H1 (cell line): ENCODE data around the gene NDST3. TPM values are rescaled to one million over a fixed set of nuclear protein-coding genes. Genes with fewer than 3 reads are reported as not detected.

Experiments used
- CTCF ChIA-PET: fragments of 300-600 bp; sonication (Branson Sonifier 250); formaldehyde crosslinking; loops from one replicate; lab custom pipeline; 2021; ENCODE audit not compliant: partially characterized antibody; lab: Charles Lee
- POLR2A ChIA-PET: fragments of 300-600 bp; sonication (Branson Sonifier 250); formaldehyde crosslinking; loops from one replicate; lab custom pipeline; 2021; ENCODE audit warnings: inconsistent platforms; ENCODE audit not compliant: partially characterized antibody; lab: Charles Lee
- DNase-seq, 2 experiments: peaks; one replicate each; pipeline versions ENCODE4 v3.0.0 to v3.0.0-alpha.2; 2010 to 2022; ENCODE audit warnings: low spot score in 2 of 2, low read depth in 1 of 2, mixed read lengths in 1 of 2
- FAIRE-seq: peaks from 2 replicates; lab custom pipeline; 2011; peaks lifted over from hg19 to GRCh38; lab: Jason Lieb, UNC
- H2AFZ ChIP-seq: 2 replicates; pipeline ENCODE4 v1.8.1; 2012; ENCODE audit warnings: low read length, inconsistent platforms
- H2AK5ac ChIP-seq: 2 replicates; pipeline ENCODE4 v1.6.1; 2013; ENCODE audit warnings: low read depth, low read length
- H2BK120ac ChIP-seq: replicated peaks from 2 replicates; pipeline ENCODE3; 2013; ENCODE audit warnings: low read depth, low read length, inconsistent platforms
- H2BK12ac ChIP-seq: 2 replicates; pipeline ENCODE4 v1.6.1; 2013; ENCODE audit warnings: low read depth, low read length
- H2BK15ac ChIP-seq: 2 replicates; pipeline ENCODE4 v1.6.1; 2013; ENCODE audit warnings: low read length
- H2BK20ac ChIP-seq: 2 replicates; pipeline ENCODE4 v1.6.1; 2013; ENCODE audit warnings: low read length
- H2BK5ac ChIP-seq: 2 replicates; pipeline ENCODE4 v1.6.1; 2013; ENCODE audit warnings: low read depth, low read length
- H3K14ac ChIP-seq: 2 replicates; pipeline ENCODE4 v1.6.1; 2013; ENCODE audit warnings: inconsistent platforms; ENCODE audit not compliant: insufficient read length
- H3K18ac ChIP-seq: 2 replicates; pipeline ENCODE4 v1.6.1; 2013; ENCODE audit warnings: low read length; ENCODE audit errors: extremely low read depth
- H3K23ac ChIP-seq: 2 replicates; pipeline ENCODE4 v1.6.1; 2013; ENCODE audit warnings: inconsistent platforms; ENCODE audit not compliant: insufficient read length
- H3K23me2 ChIP-seq: 2 replicates; pipeline ENCODE4 v1.6.1; 2013; ENCODE audit warnings: low read depth, low read length
- H3K27ac ChIP-seq: 2 replicates; pipeline ENCODE4 v1.6.1; 2011; ENCODE audit warnings: low read depth, low read length, inconsistent platforms
- H3K27me3 ChIP-seq, 4 experiments: replicated peaks in 1 of 4; 1 replicate in 1 of 4; 2 replicates in 3 of 4; pipeline versions ENCODE4 v1.6.1 to v1.8.1; 2011 to 2013; ENCODE audit warnings: low read length in 3 of 4, mild to moderate bottlenecking in 3 of 4, inconsistent platforms in 2 of 4, mixed read lengths in 2 of 4, moderate library complexity in 1 of 4; ENCODE audit not compliant: control insufficient read depth in 3 of 4, insufficient read depth in 3 of 4; ENCODE audit errors: extremely low read depth in 1 of 4
- H3K36me3 ChIP-seq, 4 experiments: 2 replicates each; pipeline versions ENCODE4 v1.6.1 to v1.8.1; 2011 to 2013; ENCODE audit warnings: mild to moderate bottlenecking in 4 of 4, low read length in 3 of 4, moderate library complexity in 2 of 4, control low read depth in 1 of 4, inconsistent platforms in 1 of 4; ENCODE audit not compliant: insufficient read depth in 4 of 4, control insufficient read depth in 2 of 4
- H3K4ac ChIP-seq: replicated peaks from 2 replicates; pipeline ENCODE3; 2013; ENCODE audit warnings: low read length, low read depth, mixed read lengths, inconsistent platforms; ENCODE audit not compliant: insufficient read length
- H3K4me1 ChIP-seq, 4 experiments: replicated peaks in 1 of 4; 1 replicate in 1 of 4; 2 replicates in 3 of 4; pipeline versions ENCODE4 v1.6.1 to v1.8.1; 2011 to 2013; ENCODE audit warnings: low read length in 3 of 4, inconsistent platforms in 2 of 4, mixed read lengths in 1 of 4; ENCODE audit not compliant: insufficient read depth in 4 of 4, control insufficient read depth in 3 of 4
- H3K4me2 ChIP-seq, 2 experiments: 2 replicates each; pipeline versions ENCODE4 v1.6.1 to v1.8.1; 2011 to 2013; ENCODE audit warnings: low read depth in 2 of 2, low read length in 2 of 2, control low read depth in 1 of 2, inconsistent platforms in 1 of 2, mild to moderate bottlenecking in 1 of 2; ENCODE audit not compliant: insufficient read depth in 1 of 2
- H3K4me3 ChIP-seq, 4 experiments: fragments of 200-600, 300-600 bp in 1 of 4; sonication (generic), shearing (Covaris generic), sonication (Bioruptor Twin) in 1 of 4; 2 replicates each; pipeline versions ENCODE4 v1.5.1 to v1.8.1; 2011 to 2016; ENCODE audit warnings: low read length in 4 of 4, low read depth in 3 of 4, control low read depth in 2 of 4, inconsistent platforms in 2 of 4, mild to moderate bottlenecking in 2 of 4, mixed read lengths in 1 of 4, moderate library complexity in 1 of 4; ENCODE audit not compliant: insufficient read depth in 2 of 4; ENCODE audit errors: extremely low read depth in 1 of 4
- H3K56ac ChIP-seq: replicated peaks from 2 replicates; pipeline ENCODE3; 2013; ENCODE audit warnings: low read depth, mild to moderate bottlenecking, mixed read lengths, low read length, inconsistent platforms; ENCODE audit not compliant: insufficient read length
- H3K79me1 ChIP-seq: 2 replicates; pipeline ENCODE4 v1.6.1; 2013; ENCODE audit warnings: low read depth, low read length, control low read depth
- H3K79me2 ChIP-seq, 2 experiments: 2 replicates each; pipeline versions ENCODE4 v1.6.1 to v1.8.1; 2012 to 2013; ENCODE audit warnings: low read length in 2 of 2, mild to moderate bottlenecking in 2 of 2, inconsistent platforms in 1 of 2; ENCODE audit not compliant: insufficient read depth in 2 of 2, control insufficient read depth in 1 of 2
- H3K9ac ChIP-seq, 4 experiments: replicated peaks in 1 of 4; 1 replicate in 1 of 4; 2 replicates in 3 of 4; pipeline versions ENCODE4 v1.6.1 to v1.8.1; 2011 to 2013; ENCODE audit warnings: low read depth in 3 of 4, low read length in 3 of 4, control low read depth in 2 of 4, mild to moderate bottlenecking in 2 of 4, moderate library complexity in 2 of 4, inconsistent platforms in 1 of 4; ENCODE audit errors: extremely low read depth in 1 of 4
- H3K9me3 ChIP-seq, 2 experiments: 2 replicates each; pipeline versions ENCODE4 v1.6.1 to v1.8.1; 2012 to 2013; ENCODE audit warnings: mild to moderate bottlenecking in 2 of 2, moderate library complexity in 2 of 2, control low read depth in 1 of 2, inconsistent platforms in 1 of 2, low read depth in 1 of 2, low read length in 1 of 2, mixed read lengths in 1 of 2; ENCODE audit not compliant: insufficient read depth in 2 of 2
- H4K20me1 ChIP-seq, 2 experiments: replicated peaks in 1 of 2; 2 replicates each; pipeline versions ENCODE3 to v1.8.1; 2011 to 2013; ENCODE audit warnings: inconsistent platforms in 2 of 2, low read length in 2 of 2, mild to moderate bottlenecking in 1 of 2; ENCODE audit not compliant: insufficient read depth in 2 of 2, control insufficient read depth in 1 of 2
- H4K5ac ChIP-seq: 2 replicates; pipeline ENCODE4 v1.6.1; 2013; ENCODE audit warnings: low read length, low read depth, mixed read lengths, inconsistent platforms; ENCODE audit not compliant: insufficient read length
- H4K8ac ChIP-seq: 2 replicates; pipeline ENCODE4 v1.8.0; 2013; ENCODE audit warnings: mild to moderate bottlenecking, moderate library complexity, low read length, inconsistent platforms; ENCODE audit not compliant: insufficient read depth; ENCODE audit errors: extremely low read depth
- H4K91ac ChIP-seq: replicated peaks from 2 replicates; pipeline ENCODE3; 2013; ENCODE audit warnings: low read length, mixed read lengths, inconsistent platforms; ENCODE audit not compliant: insufficient read length
- BACH1 ChIP-seq: IDR thresholded peaks from 2 replicates; pipeline ENCODE4 v1.6.1; 2012; ENCODE audit warnings: low read length, improper control_type of control experiment
- BRCA1 ChIP-seq: IDR thresholded peaks from 2 replicates; pipeline ENCODE4 v1.6.1; 2012; ENCODE audit warnings: low read depth, low read length, improper control_type of control experiment
- CREB1 ChIP-seq: IDR thresholded peaks from 2 replicates; pipeline ENCODE4 v1.6.1; 2012; ENCODE audit warnings: inconsistent platforms
- CTCF ChIP-seq, 3 experiments: IDR thresholded peaks; 1 replicate in 2 of 3; 2 replicates in 1 of 3; pipeline versions ENCODE4 v1.5.1 to v1.6.1; 2011; ENCODE audit warnings: low read length in 3 of 3, mild to moderate bottlenecking in 3 of 3, inconsistent platforms in 2 of 3, low read depth in 1 of 3, moderate library complexity in 1 of 3; ENCODE audit not compliant: insufficient read depth in 1 of 3; ENCODE audit errors: control extremely low read depth in 1 of 3
- EZH2 ChIP-seq: fragments of 200-600 bp; sonication (generic); IDR thresholded peaks from 2 replicates; pipeline ENCODE4 v1.7.1; 2012; ENCODE audit warnings: low read depth, mild to moderate bottlenecking, moderate library complexity, low read length, inconsistent platforms; ENCODE audit not compliant: severe bottlenecking
- GABPA ChIP-seq: IDR thresholded peaks from 2 replicates; pipeline ENCODE4 v1.6.1; 2011; ENCODE audit warnings: mild to moderate bottlenecking, low read length, moderate library complexity, borderline replicate concordance; ENCODE audit not compliant: insufficient read depth
- GTF2F1 ChIP-seq: IDR thresholded peaks from 2 replicates; pipeline ENCODE4 v1.6.1; 2012; ENCODE audit warnings: low read depth, low read length, improper control_type of control experiment, borderline replicate concordance
- MAFK ChIP-seq: IDR thresholded peaks from 2 replicates; pipeline ENCODE4 v1.6.1; 2012; ENCODE audit warnings: low read depth, mild to moderate bottlenecking, improper control_type of control experiment, low read length
- POLR2AphosphoS5 ChIP-seq: IDR thresholded peaks from 2 replicates; pipeline ENCODE4 v1.6.1; 2011; ENCODE audit warnings: low read depth, low read length
- SP4 ChIP-seq: IDR thresholded peaks from 2 replicates; pipeline ENCODE4 v1.6.1; 2012; ENCODE audit warnings: low read length, inconsistent platforms
- WGBS, 2 experiments: shearing (Covaris generic) in 1 of 2; methylation state at CpG; one replicate each; pipeline versions ENCODE4 v1.1.6 to v1.1.7; 2013 to 2015; ENCODE audit warnings: low lambda C conversion rate in 2 of 2, mixed read lengths in 2 of 2, inconsistent platforms in 1 of 2, low coverage in 1 of 2, missing lambda C conversion rate in 1 of 2; ENCODE audit not compliant: insufficient replicate concordance in 2 of 2, insufficient coverage in 1 of 2, insufficient read length in 1 of 2; ENCODE audit errors: extremely low coverage in 1 of 2, missing lambda C conversion rate in 1 of 2; 5-methylcytosine and 5-hydroxymethylcytosine counted together
- polyA plus RNA-seq, 7 experiments: library from polyadenylated mRNA; depleted of rRNA in 3 of 7; stranded (reverse) in 5 of 7; unstranded in 2 of 7; fragments of >200 nt in 5 of 7; fragments of 200-250 nt in 2 of 7; gene quantifications; 1 replicate in 5 of 7; 2 replicates in 1 of 7; 4 replicates in 1 of 7; pipeline versions ENCODE4 v1.2.1 to v1.2.3, GENCODE V29; 2011 to 2013; ENCODE audit warnings: missing spikeins in 2 of 7, mixed read lengths in 2 of 7
- total RNA-seq: library from RNA; stranded (reverse); fragmentation: NEBNext Ultra II Directional; extraction: Animal tissue kit (Norgen Biotek cat#: 25700); gene quantifications from 2 replicates; pipeline ENCODE4 v1.2.1, GENCODE V29; 2021
- TF ChIP-seq, protein P1 (sequence below): IDR thresholded peaks from 2 replicates; pipeline ENCODE4 v1.6.1; 2012; ENCODE audit warnings: low read length, inconsistent platforms

Gene NDST3
- total and polyA plus RNA-seq, 2 of the 8 experiments (the other 6 are each of a cell fraction or from before 2014, with no cell fraction given): 0.35 to 0.60 TPM

DNA sequence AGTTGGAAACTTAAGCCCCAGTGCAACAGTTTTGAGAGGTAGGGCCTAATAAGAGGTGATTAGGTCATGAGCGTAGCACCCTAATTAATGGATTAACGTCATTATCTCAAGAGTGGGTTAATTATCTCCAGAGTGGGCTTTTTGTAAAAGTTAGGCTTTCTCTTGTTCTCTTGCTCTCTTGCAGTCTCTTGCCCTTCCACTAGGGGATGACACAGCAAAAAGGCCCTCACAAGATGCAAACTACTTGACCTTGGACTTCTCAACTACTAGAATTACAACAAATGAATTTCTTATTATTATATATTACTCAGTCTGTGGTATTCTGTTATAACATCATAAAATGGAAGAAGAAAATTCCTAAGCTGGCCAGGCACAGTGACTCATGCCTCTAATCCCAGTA, 22.1 kb upstream of the NDST3 start:
- Histone ChIP-seq H2BK120ac (no peak overlapping the region), H3K4me2 (no peak overlapping the region), H3K79me1 (no peaks in the 10 kb centered on the region), H3K27me3 (no peaks in the 10 kb centered on the region), H2AK5ac (no peak overlapping the region), H2AFZ (no peak overlapping the region), H2BK5ac (no peak overlapping the region), H3K14ac (no peak overlapping the region), H4K20me1 (no peaks in the 10 kb centered on the region), H3K23ac (no peak overlapping the region), H3K36me3 (no peaks in the 10 kb centered on the region), H4K8ac (no peak overlapping the region), H3K4me1 (no peaks in the 10 kb centered on the region), H2BK20ac (no peak overlapping the region), H4K91ac (no peak overlapping the region), H3K4me3 (no peak overlapping the region), H3K23me2 (no peaks in the 10 kb centered on the region), H3K9me3 (no peaks in the 10 kb centered on the region), H3K4ac (no peak overlapping the region), H3K9ac (no peak overlapping the region), H2BK15ac (no peak overlapping the region), H3K79me2 (no peaks in the 10 kb centered on the region), H3K18ac (no peak overlapping the region), H3K27ac (no peak overlapping the region), H3K56ac (no peak overlapping the region), H4K5ac (no peak overlapping the region), H2BK12ac (no peak overlapping the region)
- FAIRE-seq: no peak
- DNase-seq: no peak
- TF ChIP-seq, protein P1, sequence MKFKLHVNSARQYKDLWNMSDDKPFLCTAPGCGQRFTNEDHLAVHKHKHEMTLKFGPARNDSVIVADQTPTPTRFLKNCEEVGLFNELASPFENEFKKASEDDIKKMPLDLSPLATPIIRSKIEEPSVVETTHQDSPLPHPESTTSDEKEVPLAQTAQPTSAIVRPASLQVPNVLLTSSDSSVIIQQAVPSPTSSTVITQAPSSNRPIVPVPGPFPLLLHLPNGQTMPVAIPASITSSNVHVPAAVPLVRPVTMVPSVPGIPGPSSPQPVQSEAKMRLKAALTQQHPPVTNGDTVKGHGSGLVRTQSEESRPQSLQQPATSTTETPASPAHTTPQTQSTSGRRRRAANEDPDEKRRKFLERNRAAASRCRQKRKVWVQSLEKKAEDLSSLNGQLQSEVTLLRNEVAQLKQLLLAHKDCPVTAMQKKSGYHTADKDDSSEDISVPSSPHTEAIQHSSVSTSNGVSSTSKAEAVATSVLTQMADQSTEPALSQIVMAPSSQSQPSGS: no peak
- TF ChIP-seq MAFK (peak; percentile 50; the same call in 1 of the 2 replicates), CREB1 (no peak), SP4 (no peak), CTCF (IDR thresholded peaks at IDR 0.05; ENCODE audit: control extremely low read depth in 1 of 3, insufficient read depth in 1 of 3, low read depth in 1 of 3, low read length in 3 of 3) (peak in 1 of 3 experiments; percentile 21; a peak in 1 of 4 replicates), GABPA (no peak), BRCA1 (no peak), GTF2F1 (no peak), BACH1 (peak; percentile 86), EZH2 (no peak), POLR2AphosphoS5 (no peak)
- WGBS, 2 experiments: 100% methylated on average over 2 of the region's 2 CpGs; no CpG with 5 or more reads in 1 of the 2 experiments
- ChIA-PET POLR2A (no interaction called here), CTCF (interaction anchor here (0.8 to 1.7 kb wide), 5 partner anchors 9 to 428 kb away, joined by 3 to 7 read pairs (median 3); no protein-coding TSS in a partner anchor)
